GM21381 (cell line): ENCODE results near the gene SLC6A19.

Source experiments
- ATAC-seq: cut with Tn5 transposase; IDR thresholded peaks from one replicate; pipeline ENCODE4 v1.9.1; 2021; ENCODE audit warnings: mild to moderate bottlenecking, moderate library complexity; ENCODE audit not compliant: unreplicated experiment

SLC6A19 gene

DNA sequence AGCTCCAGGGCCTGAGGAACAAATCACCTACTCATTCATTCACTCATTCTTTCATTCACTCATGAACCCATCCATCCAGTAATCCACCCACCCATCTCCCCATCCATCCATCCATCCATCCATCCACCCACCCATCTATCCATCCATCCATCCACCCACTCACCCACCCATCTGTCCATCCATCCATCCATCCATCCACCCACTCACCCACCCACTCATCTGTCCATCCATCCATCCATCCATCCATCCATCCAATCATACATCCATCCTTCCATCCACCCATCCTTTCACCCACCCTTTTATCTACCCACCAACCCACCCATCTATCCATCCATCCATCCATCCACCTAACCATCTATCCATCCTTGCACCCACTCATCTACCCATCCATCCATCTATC lies 35.5 kb upstream of the SLC6A19 start:
- no peak for ATAC-seq

DNA sequence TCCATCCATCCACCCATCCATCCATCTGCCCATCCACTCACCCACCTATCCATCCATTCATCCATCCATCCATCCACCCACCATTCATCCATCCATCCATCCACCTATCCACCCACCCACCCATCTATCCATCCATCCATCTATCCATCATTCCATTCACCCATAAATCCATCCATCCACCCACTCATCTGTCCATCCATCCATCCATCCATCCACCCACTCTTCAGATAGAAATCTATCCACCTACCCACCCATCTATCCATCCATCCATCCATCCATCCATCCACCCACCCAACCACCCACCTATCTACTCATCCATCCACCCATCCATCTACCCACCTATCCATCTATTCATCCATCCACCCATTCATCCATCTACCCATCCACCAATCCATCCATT lies 35.0 kb upstream of the SLC6A19 start:
- no peak for ATAC-seq

DNA sequence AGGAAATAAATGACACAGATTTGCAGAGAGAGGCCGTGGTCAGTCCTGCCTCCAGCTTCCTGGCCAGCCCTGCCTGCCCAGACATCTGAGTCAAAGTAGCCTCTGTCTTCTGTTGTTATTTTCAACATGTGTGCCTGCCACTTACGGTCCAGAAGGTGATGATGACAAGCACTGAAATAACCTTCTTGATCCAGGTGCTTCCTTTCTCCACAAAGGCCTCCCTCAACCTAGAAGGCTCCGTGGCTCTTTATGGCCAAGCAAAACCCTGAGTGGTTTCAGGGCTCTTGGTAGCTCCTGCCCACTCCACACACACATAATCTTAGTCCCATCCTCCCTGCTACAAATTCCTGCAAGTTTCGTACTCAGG lies 34.1 kb upstream of the SLC6A19 start:
- ATAC-seq = no peak

DNA sequence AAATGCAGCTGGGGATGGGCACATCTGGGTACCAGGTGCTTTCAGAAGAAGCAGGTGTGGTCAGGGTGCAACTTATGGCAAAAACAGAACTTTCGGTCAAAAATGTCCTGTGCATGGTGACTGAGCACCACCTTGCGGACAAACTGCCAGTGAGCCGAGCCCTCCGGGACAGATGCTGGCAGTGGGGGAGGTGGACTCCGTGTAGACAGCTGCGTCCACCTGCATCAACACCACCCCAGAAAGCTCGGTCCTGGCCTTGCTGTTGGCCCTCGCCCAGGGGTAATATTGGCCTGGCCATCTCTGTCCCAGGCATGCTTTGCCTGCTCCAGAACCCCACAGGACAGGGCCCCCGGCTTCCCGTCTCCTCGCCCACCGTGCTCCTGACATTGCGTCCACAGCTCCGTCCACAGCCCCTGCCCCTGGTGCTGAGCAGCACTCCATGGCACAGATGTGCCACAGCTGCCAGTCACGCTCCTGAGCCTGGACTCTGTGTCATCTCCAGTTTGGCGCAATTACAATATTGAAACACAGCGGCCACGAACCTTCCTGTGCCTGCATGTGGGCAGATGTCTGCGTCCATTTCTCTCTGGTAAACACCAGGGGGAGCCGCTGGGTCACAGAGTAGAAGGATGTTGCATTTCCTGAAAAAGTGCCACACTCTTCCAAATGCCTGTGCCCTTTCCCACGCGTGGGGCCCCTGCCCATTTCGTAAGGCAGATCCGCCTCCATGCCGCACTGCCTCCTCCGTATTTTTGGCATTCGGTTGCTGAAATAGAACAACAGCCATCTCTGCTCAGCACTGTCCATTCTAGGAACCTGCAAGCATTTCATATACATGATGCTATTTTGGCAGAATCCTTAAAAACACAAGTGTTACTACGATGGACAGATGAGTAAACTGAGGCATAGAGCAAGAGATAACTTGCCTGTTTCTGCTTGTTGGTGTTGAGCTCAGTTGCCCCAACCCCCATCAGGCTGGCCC lies 33.4 kb upstream of the SLC6A19 start:
- peak; percentile 62 for ATAC-seq

DNA sequence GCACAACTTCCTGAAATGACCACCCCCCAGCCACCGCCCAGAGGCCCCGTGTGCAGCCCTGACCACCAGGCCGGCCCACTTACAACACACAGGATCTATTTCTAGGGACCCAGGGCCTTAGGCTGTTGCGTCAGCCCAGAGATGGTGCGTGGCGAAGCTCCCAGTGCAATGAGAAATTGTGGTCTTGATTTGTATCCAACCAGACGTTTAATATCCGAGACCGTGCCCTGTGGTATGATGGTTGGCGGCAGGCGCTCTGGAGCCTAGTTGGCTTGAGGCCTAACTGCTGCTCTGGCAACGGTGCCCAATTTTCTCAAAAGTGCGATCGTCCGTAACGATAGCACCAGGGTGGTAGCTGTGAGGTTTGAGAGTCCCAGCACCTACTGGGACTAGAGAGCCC lies 32.6 kb upstream of the SLC6A19 start:
- no peak for ATAC-seq

DNA sequence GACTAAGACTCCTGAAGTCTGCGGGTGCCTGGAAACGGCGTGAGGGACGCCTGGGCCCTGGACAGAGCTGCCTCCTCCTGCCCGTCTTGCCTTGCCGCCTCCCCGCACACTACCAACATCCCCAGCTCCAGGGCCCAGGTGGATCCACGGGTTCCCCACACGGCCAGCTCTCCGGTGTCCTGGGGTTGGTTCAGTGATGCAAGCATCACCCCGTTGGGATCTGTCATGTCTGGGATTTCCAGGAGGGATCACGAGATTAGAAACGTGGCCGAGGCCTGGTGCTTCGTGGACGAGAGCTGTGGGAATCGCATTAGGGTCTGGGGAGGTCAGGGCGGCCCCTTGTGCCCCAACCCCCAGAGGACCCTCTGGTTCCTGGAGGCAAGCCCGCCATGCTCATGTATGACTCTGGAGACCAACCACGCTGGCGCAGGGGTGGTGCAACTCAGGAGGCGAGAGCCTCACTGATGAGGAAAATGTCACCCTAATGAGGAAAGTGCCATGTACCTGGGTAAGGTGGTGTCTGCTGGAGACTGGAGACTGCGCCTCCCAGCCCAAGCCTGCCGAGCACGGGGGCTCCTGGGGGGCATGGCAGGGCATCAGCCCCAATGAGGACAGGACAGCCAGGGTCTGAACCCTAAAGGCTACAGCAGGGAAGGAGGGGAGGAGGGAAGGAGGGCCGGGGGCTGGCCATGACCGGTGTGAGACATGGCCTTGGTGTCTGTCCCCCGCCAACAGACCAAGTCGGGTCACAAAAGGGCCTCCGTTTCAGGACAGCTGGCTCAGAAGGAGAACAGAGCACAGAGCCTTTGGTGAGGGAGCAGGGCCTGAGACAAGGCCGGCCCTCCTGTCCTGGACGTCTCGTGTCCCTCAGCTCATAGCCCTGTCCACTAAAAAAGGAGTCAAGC lies 31.9 kb upstream of the SLC6A19 start:
- no peak for ATAC-seq

DNA sequence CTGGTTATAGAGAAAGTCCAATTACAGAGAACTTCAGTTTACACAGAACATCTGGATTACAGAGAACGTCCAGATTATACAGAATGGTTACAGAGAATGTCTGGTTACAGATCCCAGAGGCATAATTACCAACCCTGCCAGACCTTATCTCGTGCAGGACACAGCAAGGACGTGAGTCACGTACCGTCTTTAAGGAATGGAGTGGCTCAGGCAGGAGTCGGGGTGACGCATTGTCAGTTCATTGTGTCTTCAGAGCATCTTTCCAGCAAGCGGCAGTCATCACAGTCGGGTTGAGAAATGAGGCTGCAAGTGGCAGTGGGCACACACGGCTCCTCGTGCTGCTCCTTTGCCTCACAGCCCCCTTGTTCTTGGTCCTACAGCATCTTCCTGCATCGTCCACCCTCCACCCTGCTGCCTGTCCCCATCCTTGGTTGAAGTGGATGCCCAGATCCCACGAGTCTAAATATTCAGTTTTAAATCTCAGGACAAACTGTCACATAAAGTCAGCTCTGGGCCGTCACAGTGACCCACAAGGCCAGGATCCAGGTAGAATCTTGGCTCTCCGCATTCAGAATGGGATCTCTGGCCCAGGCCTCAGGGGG lies 30.0 kb upstream of the SLC6A19 start:
- ATAC-seq = no peak

DNA sequence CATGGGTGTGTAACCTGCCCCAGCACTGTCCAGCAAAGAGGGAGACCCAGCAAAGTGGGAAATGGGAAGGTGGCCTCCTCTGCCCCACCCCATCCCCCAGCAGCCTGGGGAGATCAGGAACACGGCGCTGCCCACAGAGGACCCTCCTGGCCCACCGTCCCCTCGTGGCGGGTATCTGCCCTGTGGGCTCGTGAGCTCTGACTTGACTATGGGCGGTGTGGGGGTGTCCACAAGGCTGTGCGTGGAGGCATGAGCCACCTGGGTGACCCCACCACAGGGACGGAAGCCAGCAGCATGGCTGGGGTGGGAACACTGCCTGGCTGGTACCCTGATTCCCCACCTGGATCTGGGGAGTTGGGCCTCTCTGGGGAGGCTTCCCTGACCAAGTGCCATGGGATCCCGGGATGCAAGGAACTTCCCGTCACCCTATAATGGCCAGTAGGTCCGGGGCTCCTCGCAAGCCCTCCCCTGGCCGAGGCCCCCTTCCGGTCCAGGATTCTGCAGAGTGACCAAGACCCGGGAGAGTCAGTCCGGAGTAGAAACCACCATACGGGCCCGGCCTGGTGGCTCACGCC lies 29.3 kb upstream of the SLC6A19 start:
- no peak for ATAC-seq

DNA sequence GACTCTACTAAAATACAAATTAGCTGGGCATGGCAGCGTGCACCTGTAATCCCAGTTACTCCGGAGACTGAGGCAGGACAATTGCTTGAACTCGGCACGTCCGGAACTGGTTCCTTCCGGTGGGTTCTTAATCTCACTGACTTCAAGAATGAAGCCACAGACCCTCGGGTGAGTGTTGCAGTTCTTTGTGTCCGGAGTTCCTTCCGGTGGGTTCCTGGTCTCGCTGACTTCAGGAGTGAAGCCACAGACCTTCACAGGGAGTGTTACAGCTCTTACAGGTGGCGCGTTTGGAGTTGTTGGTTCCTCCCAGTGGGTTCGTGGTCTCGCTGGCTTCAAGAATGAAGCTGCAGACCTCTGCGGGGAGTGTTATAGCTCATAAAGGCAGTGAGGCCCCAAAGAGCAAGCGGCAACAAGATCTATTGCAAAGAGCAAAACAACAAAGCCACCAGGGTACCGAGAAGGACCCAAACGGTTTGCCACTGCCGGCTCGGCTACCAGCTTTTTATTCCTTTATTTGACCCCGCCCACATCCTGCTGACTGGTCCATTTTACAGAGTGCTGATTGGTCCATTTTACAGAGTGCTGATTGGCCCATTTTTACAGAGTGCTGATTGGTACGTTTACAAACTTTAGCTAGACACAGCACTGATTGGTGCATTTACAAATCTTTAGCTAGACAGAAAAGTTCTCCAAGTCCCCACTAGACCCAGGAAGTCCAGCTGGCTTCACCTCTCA lies 28.6 kb upstream of the SLC6A19 start:
- no peak for ATAC-seq

DNA sequence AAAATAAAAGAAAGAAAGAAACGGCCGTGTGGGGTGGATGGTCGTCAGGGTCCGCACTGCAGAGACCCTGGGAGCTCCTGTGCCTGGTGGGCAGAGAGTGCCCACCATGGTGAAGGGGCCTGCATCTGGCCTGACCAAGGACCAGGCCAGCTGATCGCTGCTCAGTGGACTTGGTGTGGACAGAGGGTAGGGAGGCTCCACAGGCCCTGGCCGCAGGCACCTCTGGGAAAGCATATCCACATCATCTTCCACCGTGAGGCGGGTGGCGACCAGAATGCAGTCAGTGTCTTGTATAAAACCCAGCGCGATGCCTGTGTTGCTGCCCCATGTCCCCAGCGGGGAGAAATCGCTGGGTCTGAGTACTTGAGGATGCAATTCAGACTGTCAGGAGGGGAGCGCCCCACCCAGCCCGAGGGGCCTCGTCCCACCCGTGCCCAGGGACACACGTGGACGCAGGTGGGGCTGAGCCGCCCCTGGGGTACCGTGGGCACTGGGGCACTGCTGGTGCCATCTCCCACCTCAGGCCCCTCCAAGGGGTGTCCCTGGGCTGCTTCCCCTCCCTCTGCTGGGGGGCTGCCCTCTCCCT lies 27.8 kb upstream of the SLC6A19 start:
- ATAC-seq = no peak

DNA sequence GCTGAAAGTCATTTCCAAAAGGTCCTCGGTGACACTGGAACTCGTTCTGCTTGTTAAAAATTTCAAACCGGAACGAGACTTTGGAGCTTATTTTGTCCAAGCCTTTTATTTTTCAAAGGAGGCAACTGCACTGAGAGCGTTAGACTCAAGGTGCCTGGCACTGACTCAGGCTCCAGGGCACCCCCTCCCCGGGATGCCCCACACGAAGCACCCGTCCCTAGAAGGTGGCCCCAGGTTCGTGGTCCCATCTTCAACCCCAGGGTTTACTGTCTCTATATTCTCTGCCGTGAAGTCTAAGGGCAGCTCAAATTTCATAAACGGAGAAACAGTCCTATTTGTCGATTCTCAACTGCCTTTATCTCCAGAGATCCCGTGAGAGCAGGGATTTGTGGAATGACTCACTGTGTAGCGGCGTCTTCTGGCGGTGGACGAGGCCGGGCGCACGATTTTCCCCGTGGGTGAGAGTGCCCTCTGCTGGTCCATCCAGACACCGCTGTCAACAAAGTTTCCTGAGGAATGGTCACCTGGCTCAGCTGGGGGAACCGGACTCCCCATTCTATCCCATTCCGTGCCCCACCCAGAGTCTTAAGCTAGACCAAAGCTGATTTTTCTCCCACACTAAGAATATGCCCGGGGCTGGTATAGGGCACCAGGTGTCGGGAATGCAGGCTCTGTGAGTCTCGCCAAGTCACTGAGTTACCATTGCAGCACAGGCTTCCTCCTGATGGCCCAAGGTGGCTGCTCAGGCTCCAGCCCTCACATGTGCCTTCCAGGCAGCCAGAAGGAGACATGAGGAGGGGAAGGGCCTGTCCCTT lies 27.1 kb upstream of the SLC6A19 start:
- ATAC-seq = no peak

DNA sequence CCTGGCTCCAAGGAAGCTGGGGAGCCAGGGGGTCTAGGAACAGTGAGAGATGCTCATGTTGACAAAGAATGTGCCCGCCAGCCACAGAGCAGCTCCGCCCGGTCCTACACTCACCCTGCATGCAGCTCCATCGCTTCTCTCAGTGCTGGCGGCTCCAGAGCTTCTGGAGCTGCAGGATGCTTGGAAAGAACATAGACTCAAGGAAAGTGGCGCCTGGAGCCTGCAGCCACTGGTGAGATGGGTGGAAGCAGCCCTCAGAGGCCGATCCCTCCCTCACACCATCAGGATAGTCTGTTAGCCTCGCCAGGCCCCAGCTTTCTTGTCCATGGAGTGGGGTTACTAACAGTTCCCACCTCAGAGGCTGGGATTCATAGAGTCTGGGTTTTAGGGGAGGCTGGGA lies 26.4 kb upstream of the SLC6A19 start:
- no peak for ATAC-seq

DNA sequence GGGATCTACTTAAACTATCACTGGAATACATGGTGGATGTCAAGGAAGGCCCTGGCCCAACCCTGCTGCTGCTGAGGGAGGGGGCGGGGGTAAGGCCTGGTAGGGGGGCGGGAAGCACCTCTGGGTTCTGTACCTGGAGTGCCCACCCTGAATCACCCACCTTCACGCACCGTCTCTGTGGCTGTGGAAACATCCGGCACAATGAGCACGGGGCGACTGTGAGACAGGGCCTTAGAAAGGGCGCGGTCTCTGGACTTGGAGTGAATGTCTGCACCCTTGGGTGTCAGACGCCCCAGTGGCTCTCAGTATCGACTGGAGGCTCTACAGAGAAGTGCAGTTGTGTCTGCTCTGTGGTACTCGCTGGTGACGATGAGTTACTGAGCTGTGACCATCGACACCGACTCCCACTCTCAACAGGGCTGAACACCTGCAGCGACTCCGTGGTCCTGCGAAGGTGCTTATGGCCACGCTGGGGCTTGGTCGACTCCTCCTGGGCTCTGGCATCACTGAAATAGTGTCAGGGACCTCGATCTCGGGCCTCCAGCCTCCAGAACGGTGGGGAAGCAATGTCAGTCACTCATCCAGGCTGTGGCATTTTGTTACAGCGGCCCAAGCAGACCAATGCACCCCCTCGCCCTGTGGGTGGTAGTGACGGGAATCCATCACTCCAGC lies 25.5 kb upstream of the SLC6A19 start:
- ATAC-seq = no peak

DNA sequence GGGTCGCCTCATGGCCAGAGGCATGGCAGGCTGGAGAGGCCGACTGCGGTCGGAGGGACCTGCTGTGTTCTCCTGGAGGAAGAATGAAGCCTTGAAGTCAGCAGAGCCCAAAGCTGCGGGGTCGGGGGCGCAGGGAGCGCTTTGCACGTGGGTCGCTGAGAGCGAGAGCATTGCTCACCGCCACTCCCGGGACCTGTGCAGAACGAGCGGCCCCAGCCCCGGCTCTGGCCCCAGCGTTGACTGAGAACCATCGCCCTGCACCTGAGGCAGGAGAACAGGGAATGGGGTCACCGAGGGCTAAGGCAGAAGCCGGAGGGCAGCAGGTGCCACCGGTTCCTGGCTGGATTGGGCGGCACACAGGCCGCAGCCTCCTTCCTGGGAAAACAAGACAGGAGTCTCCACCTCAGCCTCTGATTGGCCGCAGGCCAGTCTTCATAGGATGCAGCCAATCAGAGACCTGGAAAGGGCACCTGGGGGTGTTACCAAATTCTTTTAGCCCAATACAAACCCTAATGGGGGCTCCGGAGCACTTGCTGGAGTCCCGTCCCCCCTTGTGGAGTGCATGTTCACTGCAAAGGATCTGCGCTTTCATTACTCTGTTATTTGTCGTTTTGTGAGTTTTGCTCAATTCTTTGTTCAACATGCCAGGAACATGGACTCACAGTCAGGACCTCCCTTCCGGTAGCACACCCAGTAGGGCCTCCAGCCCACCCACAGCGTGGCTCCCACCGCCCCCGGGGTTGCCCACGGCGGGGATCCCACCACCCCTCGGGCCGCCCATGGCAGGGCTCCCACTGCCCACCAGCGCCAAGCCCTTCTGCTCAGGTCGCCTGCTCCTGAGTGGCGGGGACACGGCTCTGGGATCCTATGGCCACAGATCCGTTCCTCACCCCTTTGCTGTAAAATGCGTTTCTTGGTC lies 24.7 kb upstream of the SLC6A19 start:
- ATAC-seq = no peak

DNA sequence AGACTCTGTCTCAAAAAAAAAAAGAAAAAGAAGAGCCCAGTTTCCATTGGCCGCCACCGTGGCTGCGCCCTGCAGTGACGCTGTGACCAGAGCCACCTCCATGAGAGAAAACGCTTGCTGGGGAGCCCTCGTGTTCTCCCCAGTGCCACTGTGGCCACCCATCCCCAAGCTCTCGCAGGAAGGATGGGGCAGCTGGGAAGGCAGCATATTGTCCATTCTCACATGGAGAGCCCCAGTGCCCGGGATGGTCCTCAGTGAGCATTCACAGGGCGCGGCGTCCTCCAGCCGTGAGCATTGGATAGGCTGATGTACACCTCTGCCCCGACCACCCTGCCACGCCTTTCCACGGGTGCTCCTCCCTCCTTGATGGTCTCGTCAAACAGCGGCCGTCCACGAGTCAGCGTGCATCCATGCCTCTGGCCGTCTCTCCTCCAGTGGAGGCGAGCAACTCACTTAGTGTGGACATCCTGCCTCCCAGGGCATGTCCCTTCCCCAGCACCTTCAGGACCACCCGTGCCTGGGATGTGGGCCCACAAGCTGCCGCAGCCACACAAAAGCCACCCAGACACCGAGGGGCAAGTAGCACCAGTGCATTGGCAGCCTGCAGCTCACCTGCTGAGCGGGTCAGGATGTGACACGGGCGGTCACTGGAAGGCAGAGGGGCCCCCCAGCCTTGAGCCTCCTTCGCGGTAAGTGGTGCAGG lies 23.4 kb upstream of the SLC6A19 start:
- ATAC-seq = no peak

DNA sequence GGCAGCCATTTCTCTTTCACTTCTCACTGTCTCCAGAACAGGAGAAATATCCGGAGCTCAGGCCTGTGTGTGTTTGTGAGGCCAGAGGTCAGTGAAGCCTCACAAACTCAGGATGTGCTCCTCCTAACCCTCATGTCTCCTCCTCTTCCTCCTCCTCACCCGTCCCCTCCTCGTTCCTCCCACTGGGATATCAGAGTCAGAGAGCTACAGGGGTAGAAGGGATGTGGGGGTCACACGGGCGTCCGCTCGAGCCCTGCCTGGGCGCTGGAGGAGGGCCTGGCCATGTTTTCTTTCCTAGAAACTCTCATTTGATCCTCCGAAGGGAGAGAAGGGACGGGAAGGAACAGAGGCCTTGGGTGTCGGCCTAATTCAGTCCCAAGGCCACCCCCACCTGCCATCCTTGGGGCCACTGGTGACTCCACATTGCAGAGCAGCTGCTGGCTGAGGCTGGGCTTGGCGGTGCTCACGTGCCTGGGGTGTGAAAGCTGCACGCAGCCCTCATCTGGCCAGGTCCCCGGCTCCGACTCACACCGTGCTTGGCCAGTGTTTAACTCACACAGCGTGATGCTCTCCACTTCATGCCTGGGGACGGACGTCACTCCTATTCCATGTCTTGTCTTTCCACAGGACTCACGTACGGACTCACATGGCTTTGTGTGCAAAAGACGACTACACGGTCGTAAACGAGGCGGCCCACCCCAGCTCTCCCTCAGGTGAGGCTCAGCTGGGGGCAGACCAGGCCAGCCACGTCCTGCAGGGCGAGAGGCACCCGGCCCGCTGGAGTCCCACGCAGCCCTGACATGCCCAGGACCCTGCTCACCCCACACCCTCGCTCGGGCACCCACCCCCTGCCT lies 22.6 kb upstream of the SLC6A19 start:
- ATAC-seq = no peak
